Central memory CD8-positive, alpha-beta T cell (primary cell): ENCODE data around the gene TBCE.

Source experiments
- ATAC-seq: fragments of 150-1000 bp; cut with Tn5 transposase; replicated peaks from 2 replicates; pipeline ENCODE4 v1.10.0; 2022; ENCODE audit warnings: mild to moderate bottlenecking, moderate FRiP score, moderate number of reproducible peaks; ENCODE audit not compliant: poor library complexity, severe bottlenecking; ENCODE audit errors: extremely low read depth
- DNase-seq, 2 donors: peaks; one replicate each; pipeline ENCODE4 v3.0.0; 2021; ENCODE audit warnings: low spot score in 2 of 2
- H3K27ac Mint-ChIP-seq: one replicate; pipeline ENCODE4 v1.8.0; 2022; ENCODE audit warnings: low read depth, mild to moderate bottlenecking, moderate library complexity, mixed read lengths
- H3K27me3 Mint-ChIP-seq: one replicate; pipeline ENCODE4 v1.8.0; 2022; ENCODE audit warnings: mixed read lengths
- H3K36me3 Mint-ChIP-seq: one replicate; pipeline ENCODE4 v1.8.0; 2022; ENCODE audit warnings: mild to moderate bottlenecking, moderate library complexity, mixed read lengths; ENCODE audit not compliant: insufficient read depth
- H3K4me1 Mint-ChIP-seq: one replicate; pipeline ENCODE4 v1.8.0; 2022; ENCODE audit warnings: mixed read lengths
- H3K4me3 Mint-ChIP-seq: one replicate; pipeline ENCODE4 v1.8.0; 2022; ENCODE audit warnings: mild to moderate bottlenecking, moderate library complexity, mixed read lengths
- H3K9me3 Mint-ChIP-seq: one replicate; pipeline ENCODE4 v1.8.0; 2022; ENCODE audit warnings: mixed read lengths

The TBCE gene

DNA sequence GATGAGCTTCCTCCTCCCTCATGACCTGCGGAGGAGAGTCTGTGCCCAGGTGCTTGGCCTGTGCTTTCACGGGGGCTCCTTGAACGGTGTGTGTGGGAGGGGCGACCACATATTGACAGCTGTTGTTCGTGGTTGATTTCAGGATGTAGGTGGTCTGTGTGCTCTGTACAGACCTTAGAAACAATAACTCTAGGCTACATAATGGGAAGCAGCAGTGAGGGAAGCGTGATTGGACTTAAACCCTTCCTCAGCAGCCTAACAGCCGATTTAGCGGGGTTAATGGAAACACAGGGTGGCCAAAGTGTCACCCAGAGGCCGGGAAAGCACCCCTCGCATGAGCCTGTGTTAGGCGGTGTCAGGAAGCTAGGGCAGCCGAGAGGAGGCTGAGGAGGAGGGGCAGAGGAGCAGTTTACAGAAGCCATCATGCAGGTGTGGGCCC, 56.0 kb downstream of the TBCE start:
- ATAC-seq (peak; percentile 91), DNase-seq (peak in 1 of 2 donors; percentile 16)
- Mint-ChIP-seq H3K27me3 (no peaks in the 10 kb centered on the region), H3K4me3 (peak overlapping the region; percentile 68), H3K4me1 (peaks cover 22% of the 10 kb centered on the region), H3K9me3 (no peaks in the 10 kb centered on the region), H3K27ac (peak overlapping the region; percentile 80), H3K36me3 (peaks cover 5% of the 10 kb centered on the region)

DNA sequence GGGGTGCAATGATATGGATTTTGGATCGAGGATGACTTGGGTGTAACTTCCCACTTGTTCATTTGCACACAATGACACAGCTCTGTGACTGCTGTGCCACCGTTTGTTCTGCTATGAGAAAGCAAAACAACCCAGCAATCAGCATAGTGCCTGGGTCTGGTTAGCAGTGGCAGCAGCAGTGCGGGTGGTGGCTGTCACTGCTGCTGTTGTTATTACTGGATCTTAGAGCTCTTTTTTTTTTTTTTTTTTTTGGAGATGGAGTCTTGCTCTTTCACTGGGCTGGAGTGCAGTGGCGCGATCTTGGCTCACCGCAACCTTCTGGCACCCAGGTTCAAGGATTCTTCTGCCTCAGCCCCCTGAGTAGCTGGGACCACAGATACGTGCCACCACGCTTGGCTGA, 56.9 kb downstream of the TBCE start:
- DNase-seq (no peak), ATAC-seq (no peak)
- H3K9me3 Mint-ChIP-seq: no peaks in the 10 kb centered on the region
- peaks cover 5% of the 10 kb centered on the region for H3K36me3 Mint-ChIP-seq
- H3K4me1 Mint-ChIP-seq: peaks cover 22% of the 10 kb centered on the region
- no peak overlapping the region for H3K4me3 Mint-ChIP-seq
- peak overlapping the region; percentile 80 for H3K27ac Mint-ChIP-seq
- no peaks in the 10 kb centered on the region for H3K27me3 Mint-ChIP-seq

DNA sequence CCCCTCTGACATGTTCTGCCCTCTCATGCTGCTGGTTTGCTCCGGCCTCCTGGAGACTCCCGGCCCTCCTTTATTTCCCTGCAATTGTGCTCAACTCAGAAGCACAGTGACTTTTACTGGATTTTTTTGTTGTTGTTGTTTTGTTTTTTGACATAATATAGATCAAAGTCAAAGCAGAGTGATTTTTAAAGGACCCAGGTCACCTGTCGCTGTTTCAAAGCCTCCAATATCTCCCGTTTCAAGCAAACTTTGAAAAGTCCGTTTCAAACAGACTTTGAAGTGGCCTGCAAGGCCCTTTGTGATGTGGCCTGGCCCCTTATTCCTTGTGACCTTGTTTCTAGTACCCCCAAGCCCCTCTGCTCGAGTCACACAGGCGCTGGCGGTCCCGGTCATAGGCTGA, 58.1 kb downstream of the TBCE start:
- H3K27ac Mint-ChIP-seq: peak overlapping the region; percentile 38
- ATAC-seq (no peak), DNase-seq (no peak)
- no peak overlapping the region for H3K4me3 Mint-ChIP-seq
- peaks cover 5% of the 10 kb centered on the region for H3K36me3 Mint-ChIP-seq
- H3K27me3 Mint-ChIP-seq: no peaks in the 10 kb centered on the region
- no peaks in the 10 kb centered on the region for H3K9me3 Mint-ChIP-seq
- peaks cover 22% of the 10 kb centered on the region for H3K4me1 Mint-ChIP-seq

DNA sequence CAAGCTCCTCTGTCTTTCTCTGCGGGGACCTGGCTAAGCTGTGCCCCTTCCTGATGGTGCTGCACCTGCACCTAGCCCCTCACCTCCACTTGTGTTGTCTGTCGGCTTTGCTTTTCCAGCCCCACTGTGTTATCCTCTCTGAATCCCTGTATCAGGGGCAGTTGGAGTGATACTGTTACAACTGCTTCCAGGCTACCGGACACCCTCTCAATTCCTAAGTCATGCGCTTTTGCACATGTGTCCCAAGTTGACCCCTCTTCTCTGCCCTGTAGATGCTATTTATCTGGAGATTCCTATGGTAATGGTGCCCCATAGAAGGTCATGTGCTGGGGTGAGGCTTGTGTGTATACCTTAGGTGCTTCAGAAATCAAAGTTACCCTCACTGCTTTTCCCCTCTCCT, 58.9 kb downstream of the TBCE start:
- Mint-ChIP-seq H3K4me3 (no peak overlapping the region), H3K27ac (no peak overlapping the region), H3K36me3 (peaks cover 5% of the 10 kb centered on the region), H3K27me3 (no peaks in the 10 kb centered on the region), H3K9me3 (no peaks in the 10 kb centered on the region), H3K4me1 (peaks cover 22% of the 10 kb centered on the region)
- DNase-seq: no peak
- no peak for ATAC-seq

DNA sequence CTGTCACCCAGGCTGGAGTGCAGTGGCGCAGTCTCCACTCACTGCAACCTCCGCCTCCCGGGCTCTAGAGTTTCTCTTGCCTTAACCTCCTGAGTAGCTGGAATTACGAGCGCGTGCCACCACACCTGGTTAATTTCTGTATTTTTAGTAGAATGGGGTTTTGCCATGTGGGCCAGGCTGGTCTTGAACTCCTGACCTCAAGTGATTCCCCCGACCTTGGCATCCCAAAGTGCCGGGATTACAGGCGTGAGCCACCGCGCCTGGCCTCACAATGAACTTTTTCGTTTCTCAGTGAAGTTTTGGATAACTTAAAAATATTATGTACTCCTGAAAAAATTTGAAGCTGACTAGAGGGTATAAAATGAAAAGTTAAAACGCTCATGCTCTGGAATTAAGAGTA, 59.5 kb downstream of the TBCE start:
- H3K27me3 Mint-ChIP-seq: no peaks in the 10 kb centered on the region
- H3K4me1 Mint-ChIP-seq: peaks cover 22% of the 10 kb centered on the region

DNA sequence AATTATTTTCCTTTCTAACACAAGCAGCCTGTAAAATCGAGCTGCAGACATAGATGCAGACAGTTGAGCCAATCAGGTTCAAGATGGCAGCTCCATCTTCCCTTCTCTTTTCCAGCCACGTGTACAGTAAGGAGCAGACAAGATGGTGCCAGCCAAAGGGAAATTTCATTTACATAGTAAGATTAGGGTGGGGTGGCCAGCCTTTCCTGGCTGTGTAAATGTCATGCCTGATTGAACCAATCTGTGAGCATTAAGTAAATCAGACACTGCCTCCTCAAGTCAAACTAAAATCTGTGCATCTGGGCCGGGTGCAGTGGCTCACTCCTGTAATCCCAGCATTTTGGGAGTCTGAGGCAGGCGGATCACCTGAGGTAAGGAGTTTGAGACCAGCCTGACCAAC, 60.2 kb downstream of the TBCE start:
- Mint-ChIP-seq H3K4me3 (no peak overlapping the region), H3K36me3 (peaks cover 5% of the 10 kb centered on the region), H3K9me3 (no peaks in the 10 kb centered on the region), H3K4me1 (peaks cover 22% of the 10 kb centered on the region), H3K27ac (no peak overlapping the region), H3K27me3 (no peaks in the 10 kb centered on the region)
- DNase-seq (no peak), ATAC-seq (no peak)

More for the DNA sequence above, 59.5 kb downstream of the TBCE start:
- Mint-ChIP-seq H3K9me3 (no peaks in the 10 kb centered on the region), H3K36me3 (peaks cover 5% of the 10 kb centered on the region), H3K27ac (no peak overlapping the region), H3K4me3 (no peak overlapping the region)
- no peak for DNase-seq
- ATAC-seq: no peak

DNA sequence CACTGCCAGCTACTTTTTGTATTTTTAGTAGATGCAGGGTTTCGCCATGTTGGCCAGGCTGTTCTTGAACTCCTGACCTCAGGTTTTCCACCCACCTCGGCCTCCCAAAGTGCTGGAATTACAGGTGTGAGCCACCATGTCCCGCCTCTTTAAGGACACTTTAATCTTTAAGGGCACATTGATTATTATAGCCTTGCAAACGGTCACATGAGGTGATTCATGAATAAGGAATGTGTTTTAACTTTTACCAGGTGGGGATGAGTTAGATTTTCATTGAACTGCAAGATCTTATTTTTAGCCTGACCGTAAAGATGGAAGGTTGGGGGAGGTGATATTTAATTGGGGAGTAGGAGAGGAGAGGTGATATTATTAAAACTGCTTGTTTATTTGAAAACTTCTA, 61.9 kb downstream of the TBCE start:
- DNase-seq: no peak
- Mint-ChIP-seq H3K27me3 (no peaks in the 10 kb centered on the region), H3K4me3 (no peak overlapping the region), H3K4me1 (peaks cover 6% of the 10 kb centered on the region), H3K27ac (no peak overlapping the region), H3K9me3 (no peaks in the 10 kb centered on the region), H3K36me3 (peaks cover 6% of the 10 kb centered on the region)
- ATAC-seq: no peak

DNA sequence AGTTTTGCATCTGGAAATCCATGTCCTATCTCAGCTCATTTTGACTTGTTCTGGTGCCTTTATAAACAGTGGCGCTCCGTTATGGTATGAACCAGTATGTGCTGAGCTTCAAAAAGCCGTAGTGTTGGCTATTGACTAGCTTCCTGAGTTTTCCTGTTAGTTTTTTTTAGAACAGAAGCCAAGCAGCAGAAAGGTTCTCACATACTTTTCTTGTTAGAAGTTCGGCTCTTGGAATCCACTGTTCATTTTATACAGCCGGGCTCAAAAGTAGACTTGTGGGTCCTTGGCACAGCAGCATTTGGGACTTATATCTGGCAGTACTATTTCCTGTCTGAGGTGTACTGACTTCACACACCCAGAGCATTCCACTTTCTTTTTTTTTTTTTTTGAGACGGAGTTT, 63.8 kb downstream of the TBCE start:
- Mint-ChIP-seq H3K9me3 (no peaks in the 10 kb centered on the region), H3K27ac (no peak overlapping the region), H3K4me1 (no peaks in the 10 kb centered on the region), H3K4me3 (no peak overlapping the region), H3K36me3 (peaks cover 16% of the 10 kb centered on the region), H3K27me3 (no peaks in the 10 kb centered on the region)
- no peak for ATAC-seq
- no peak for DNase-seq

DNA sequence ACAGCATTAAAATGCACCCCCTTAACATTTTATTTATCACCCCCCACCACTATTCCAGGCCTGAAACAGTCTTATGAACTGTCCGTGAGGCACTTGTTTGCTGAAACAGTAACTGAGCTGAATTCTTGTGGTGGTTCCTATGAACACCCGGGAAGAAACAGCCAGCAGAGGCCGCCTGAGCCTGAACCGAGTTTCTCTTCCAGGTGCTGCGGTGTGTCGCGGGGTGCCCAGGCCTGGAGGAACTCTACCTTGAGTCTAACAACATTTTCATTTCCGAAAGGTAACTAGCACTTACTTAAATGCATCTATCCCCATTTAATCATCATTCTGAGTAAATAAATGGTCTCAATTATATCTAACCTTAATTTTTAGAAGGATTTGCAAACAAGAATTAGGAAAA, 66.8 kb downstream of the TBCE start:
- no peak for ATAC-seq
- H3K4me3 Mint-ChIP-seq: no peak overlapping the region
- H3K36me3 Mint-ChIP-seq: peaks cover 36% of the 10 kb centered on the region
- no peak for DNase-seq
- H3K4me1 Mint-ChIP-seq: no peaks in the 10 kb centered on the region
- no peaks in the 10 kb centered on the region for H3K9me3 Mint-ChIP-seq
- no peak overlapping the region for H3K27ac Mint-ChIP-seq
- H3K27me3 Mint-ChIP-seq: no peaks in the 10 kb centered on the region

DNA sequence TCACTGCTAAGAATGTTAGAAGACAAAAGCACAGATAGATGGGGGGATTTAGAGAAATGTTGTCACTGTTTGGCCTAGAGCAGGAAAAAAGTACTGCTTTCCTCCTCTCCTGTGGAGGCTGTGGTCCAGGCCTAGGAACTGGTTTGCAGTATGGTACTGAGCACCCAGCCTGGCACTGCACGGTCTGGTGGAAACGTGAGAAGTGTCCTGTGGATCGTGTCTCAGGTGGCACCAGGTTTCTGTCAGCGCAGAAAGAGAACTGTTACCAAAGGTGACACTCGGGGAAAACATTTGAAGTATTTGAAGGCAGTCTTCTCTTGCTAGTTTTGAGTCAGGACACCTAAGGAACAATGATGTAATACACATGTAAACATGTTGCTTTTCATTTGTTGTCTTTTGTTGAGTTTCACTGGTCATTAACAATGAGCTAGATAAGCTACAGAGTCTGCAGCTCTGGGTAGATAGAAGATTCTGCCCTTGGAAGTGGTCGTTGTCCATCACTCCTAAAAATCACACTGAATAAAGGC, 74.0 kb downstream of the TBCE start:
- H3K9me3 Mint-ChIP-seq: no peaks in the 10 kb centered on the region
- no peaks in the 10 kb centered on the region for H3K4me1 Mint-ChIP-seq
- peaks cover 58% of the 10 kb centered on the region for H3K36me3 Mint-ChIP-seq
- ATAC-seq (no peak), DNase-seq (no peak)
- no peaks in the 10 kb centered on the region for H3K27me3 Mint-ChIP-seq
- H3K27ac Mint-ChIP-seq: no peak overlapping the region
- H3K4me3 Mint-ChIP-seq: no peak overlapping the region

DNA sequence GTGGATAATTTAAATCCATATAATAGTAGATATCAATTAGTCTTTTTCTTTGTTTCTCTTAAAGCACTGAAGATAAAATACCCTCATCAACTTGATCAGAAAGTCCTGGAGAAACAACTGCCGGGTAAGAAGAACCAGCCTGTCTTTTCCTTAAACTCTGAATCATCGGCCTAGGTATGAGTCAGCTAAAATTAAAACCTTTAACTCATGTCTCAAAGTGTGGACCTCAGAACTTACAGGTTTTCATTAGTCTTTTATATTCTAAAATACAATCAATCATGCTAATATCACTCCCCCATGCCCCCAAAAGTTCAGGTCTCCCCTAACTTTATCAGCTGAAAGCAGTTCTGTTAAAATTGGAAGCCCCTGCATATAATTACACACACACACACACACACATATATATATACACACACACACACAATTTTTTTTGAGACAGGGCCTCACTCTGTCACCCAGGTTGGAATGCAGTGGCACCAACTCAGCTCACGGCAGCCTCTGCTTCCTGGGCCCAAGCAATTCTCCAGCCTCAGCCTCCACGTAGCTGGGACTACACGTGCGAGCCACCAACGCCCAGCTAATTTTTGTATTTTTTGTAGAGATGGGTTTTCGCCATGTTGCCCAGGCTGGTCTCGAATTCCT, 75.7 kb downstream of the TBCE start:
- ATAC-seq (no peak), DNase-seq (no peak)
- no peaks in the 10 kb centered on the region for H3K27me3 Mint-ChIP-seq
- H3K4me1 Mint-ChIP-seq: no peaks in the 10 kb centered on the region
- H3K27ac Mint-ChIP-seq: no peak overlapping the region
- no peaks in the 10 kb centered on the region for H3K9me3 Mint-ChIP-seq
- no peak overlapping the region for H3K4me3 Mint-ChIP-seq
- H3K36me3 Mint-ChIP-seq: peaks cover 49% of the 10 kb centered on the region

DNA sequence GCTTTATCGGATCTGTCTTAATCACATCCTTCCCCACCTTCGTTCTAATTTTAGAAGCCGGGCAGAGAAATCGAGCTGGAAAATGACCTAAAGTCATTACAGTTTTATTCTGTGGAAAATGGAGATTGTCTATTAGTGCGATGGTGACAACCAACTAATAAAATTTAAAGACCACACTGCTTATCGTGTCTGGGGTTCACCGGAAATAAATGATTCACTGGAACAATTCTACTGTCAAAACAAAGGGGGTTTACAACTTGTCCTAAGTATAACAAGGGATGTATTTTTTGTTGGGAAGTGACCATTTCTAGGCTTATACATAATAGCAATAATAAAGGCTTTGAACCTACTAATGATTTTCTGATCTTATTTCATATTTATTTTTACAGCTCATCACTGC, 81.4 kb downstream of the TBCE start:
- Mint-ChIP-seq H3K27ac (no peak overlapping the region), H3K27me3 (no peaks in the 10 kb centered on the region), H3K4me3 (no peak overlapping the region), H3K4me1 (no peaks in the 10 kb centered on the region), H3K36me3 (peaks cover 30% of the 10 kb centered on the region), H3K9me3 (no peaks in the 10 kb centered on the region)
- no peak for ATAC-seq
- no peak for DNase-seq

DNA sequence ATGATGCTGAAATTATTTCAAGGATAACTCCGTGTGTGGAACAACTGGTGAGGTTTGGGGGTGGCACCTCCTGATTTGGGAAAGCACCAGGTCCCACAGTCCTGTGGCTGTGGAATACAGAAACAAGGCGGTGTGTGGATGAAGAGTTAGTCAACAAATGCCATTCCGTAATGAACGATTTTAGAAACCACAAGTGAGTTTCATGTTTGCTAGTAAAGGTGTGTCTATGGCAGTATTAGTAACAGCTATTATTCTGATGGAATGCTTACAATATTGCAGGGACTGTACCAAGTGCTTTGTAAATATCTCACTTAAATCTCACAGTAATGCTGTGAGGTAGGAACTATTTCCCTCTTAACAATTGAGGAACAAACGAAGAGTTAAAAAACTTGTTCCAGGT, 83.2 kb downstream of the TBCE start:
- no peaks in the 10 kb centered on the region for H3K9me3 Mint-ChIP-seq
- H3K27me3 Mint-ChIP-seq: no peaks in the 10 kb centered on the region
- DNase-seq (no peak), ATAC-seq (no peak)
- H3K36me3 Mint-ChIP-seq: peaks cover 20% of the 10 kb centered on the region
- no peak overlapping the region for H3K4me3 Mint-ChIP-seq
- no peak overlapping the region for H3K27ac Mint-ChIP-seq
- H3K4me1 Mint-ChIP-seq: no peaks in the 10 kb centered on the region
